HEK293 (cell line): ENCODE results near the gene IRS1.

Source experiments
- CTCF ChIA-PET: fragments of 350-600 bp; formaldehyde crosslinking; extraction: SDS; loops from one replicate; lab custom pipeline; 2021; ENCODE audit warnings: antibody characterized with exemption; lab: Yijun Ruan, JAX
- POLR2A ChIA-PET: fragments of 300-600 bp; formaldehyde crosslinking; extraction: SDS; loops from one replicate; lab custom pipeline; 2020; ENCODE audit warnings: antibody characterized with exemption, inconsistent platforms; lab: Yijun Ruan, JAX
- H3K27ac ChIP-seq: fragments of 200-500 bp; sonication (Bioruptor generic); 2 replicates; pipeline ENCODE4 v1.5.1; 2014; ENCODE audit warnings: low read depth, low read length, control low read depth, inconsistent platforms; ENCODE audit errors: extremely low read depth
- H3K36me3 ChIP-seq, 2 experiments: fragments of 200-500 bp in 1 of 2; sonication (Bioruptor generic) in 1 of 2; 1 replicate in 1 of 2; 2 replicates in 1 of 2; pipeline ENCODE4 v1.5.1; 2014 to 2017; ENCODE audit warnings: inconsistent platforms in 2 of 2, low read length in 2 of 2; ENCODE audit not compliant: control insufficient read depth in 2 of 2, insufficient read depth in 1 of 2
- H3K4me1 ChIP-seq: fragments of 200-500 bp; sonication (Bioruptor generic); 2 replicates; pipeline ENCODE4 v1.5.1; 2014; ENCODE audit warnings: mild to moderate bottlenecking, low read length, inconsistent platforms; ENCODE audit not compliant: control insufficient read depth, insufficient read depth
- H3K4me3 ChIP-seq: 2 replicates; pipeline ENCODE4 v1.5.1; 2011; ENCODE audit warnings: low read depth, mild to moderate bottlenecking, control low read depth, low read length, moderate library complexity
- H3K9me3 ChIP-seq: fragments of 200-500 bp; sonication (Bioruptor generic); 2 replicates; pipeline ENCODE4 v1.5.1; 2014; ENCODE audit warnings: low read depth, low read length, inconsistent platforms; ENCODE audit not compliant: control insufficient read depth, insufficient read depth
- IKZF3 ChIP-seq: fragments of 450-650 bp; IDR thresholded peaks from 2 replicates; pipeline ENCODE4 v1.5.0; 2018; ENCODE audit warnings: missing biosample characterization, mild to moderate bottlenecking, missing genetic modification characterization, moderate library complexity
- MEIS1 ChIP-seq: sonication (generic); formaldehyde crosslinking; IDR thresholded peaks from 2 replicates; pipeline ENCODE4 v1.8.1; 2022; ENCODE audit warnings: missing genetic modification reagents, mild to moderate bottlenecking, borderline replicate concordance
- TCF7L2 ChIP-seq: IDR thresholded peaks from 2 replicates; pipeline ENCODE4 v1.6.1; 2011; ENCODE audit warnings: low read depth, mild to moderate bottlenecking, inconsistent platforms, low read length, moderate library complexity, borderline replicate concordance
- TRIM28 ChIP-seq: IDR thresholded peaks from 2 replicates; pipeline ENCODE4 v1.6.1; 2011; ENCODE audit warnings: low read length, control low read depth, borderline replicate concordance
- WT1 ChIP-seq: fragments of 450-650 bp; formaldehyde crosslinking; IDR thresholded peaks from 2 replicates; pipeline ENCODE4 v1.5.1; 2016; ENCODE audit warnings: missing biosample characterization, missing genetic modification characterization
- ZNF10 ChIP-seq: fragments of 450-650 bp; formaldehyde crosslinking; IDR thresholded peaks from 2 replicates; pipeline ENCODE4 v1.5.1; 2017; ENCODE audit warnings: missing biosample characterization, missing genetic modification characterization
- ZNF2 ChIP-seq: fragments of 450-650 bp; formaldehyde crosslinking; IDR thresholded peaks from 2 replicates; pipeline ENCODE4 v1.5.1; 2016; ENCODE audit warnings: missing biosample characterization, missing genetic modification characterization
- ZNF26 ChIP-seq: fragments of 450-650 bp; formaldehyde crosslinking; IDR thresholded peaks from 2 replicates; pipeline ENCODE4 v1.5.1; 2016; ENCODE audit warnings: missing biosample characterization, missing genetic modification characterization
- ZNF292 ChIP-seq: fragments of 450-650 bp; formaldehyde crosslinking; IDR thresholded peaks from 2 replicates; pipeline ENCODE4 v1.5.1; 2016; ENCODE audit warnings: low read depth, missing biosample characterization, missing genetic modification characterization, borderline replicate concordance
- ZNF354C ChIP-seq: fragments of 450-650 bp; formaldehyde crosslinking; IDR thresholded peaks from 2 replicates; pipeline ENCODE4 v1.5.1; 2016; ENCODE audit warnings: missing biosample characterization, missing genetic modification characterization, low read depth, borderline replicate concordance
- ZNF398 ChIP-seq: fragments of 450-650 bp; formaldehyde crosslinking; IDR thresholded peaks from 2 replicates; pipeline ENCODE4 v1.5.1; 2017; ENCODE audit warnings: missing biosample characterization, missing genetic modification characterization
- ZNF433 ChIP-seq: fragments of 450-650 bp; formaldehyde crosslinking; IDR thresholded peaks from 2 replicates; pipeline ENCODE4 v1.5.1; 2016; ENCODE audit warnings: missing biosample characterization, missing genetic modification characterization, low read depth
- ZNF48 ChIP-seq: fragments of 450-650 bp; formaldehyde crosslinking; IDR thresholded peaks from 2 replicates; pipeline ENCODE4 v1.5.1; 2016; ENCODE audit warnings: missing biosample characterization, missing genetic modification characterization
- ZNF521 ChIP-seq: fragments of 450-650 bp; formaldehyde crosslinking; IDR thresholded peaks from 2 replicates; pipeline ENCODE4 v1.5.1; 2017; ENCODE audit warnings: missing biosample characterization, mild to moderate bottlenecking, missing genetic modification characterization
- ZNF670 ChIP-seq: fragments of 450-650 bp; formaldehyde crosslinking; IDR thresholded peaks from 2 replicates; pipeline ENCODE4 v1.5.1; 2016; ENCODE audit warnings: missing biosample characterization, missing genetic modification characterization, low read depth
- ZSCAN16 ChIP-seq: fragments of 450-650 bp; formaldehyde crosslinking; IDR thresholded peaks from 2 replicates; pipeline ENCODE4 v1.5.1; 2016; ENCODE audit warnings: missing biosample characterization, missing genetic modification characterization
- TF ChIP-seq, protein P1 (sequence below): fragments of 450-650 bp; formaldehyde crosslinking; conservative IDR thresholded peaks from 2 replicates; pipeline ENCODE4 v1.5.1; 2016; ENCODE audit warnings: low read depth, missing biosample characterization, missing genetic modification characterization
- TF ChIP-seq, protein P2 (sequence below): fragments of 450-650 bp; formaldehyde crosslinking; IDR thresholded peaks from 2 replicates; pipeline ENCODE4 v1.5.1; 2016; ENCODE audit warnings: missing biosample characterization, missing genetic modification characterization
- TF ChIP-seq, protein P3 (sequence below): fragments of 450-650 bp; formaldehyde crosslinking; IDR thresholded peaks from 2 replicates; pipeline ENCODE4 v1.5.1; 2016; ENCODE audit warnings: missing biosample characterization, missing genetic modification characterization

IRS1 gene

GRCh38 chr2:226740039-226740648, 59.5 kb downstream of the IRS1 start (continued):
- 0 out of 2 replicates have a peak, but pooled peaks have one; percentile 21 for TF ChIP-seq IKZF3 (tag by site-specific recombination)
- TF ChIP-seq WT1 (tag by site-specific recombination), result no peak
- TF ChIP-seq, protein P1, sequence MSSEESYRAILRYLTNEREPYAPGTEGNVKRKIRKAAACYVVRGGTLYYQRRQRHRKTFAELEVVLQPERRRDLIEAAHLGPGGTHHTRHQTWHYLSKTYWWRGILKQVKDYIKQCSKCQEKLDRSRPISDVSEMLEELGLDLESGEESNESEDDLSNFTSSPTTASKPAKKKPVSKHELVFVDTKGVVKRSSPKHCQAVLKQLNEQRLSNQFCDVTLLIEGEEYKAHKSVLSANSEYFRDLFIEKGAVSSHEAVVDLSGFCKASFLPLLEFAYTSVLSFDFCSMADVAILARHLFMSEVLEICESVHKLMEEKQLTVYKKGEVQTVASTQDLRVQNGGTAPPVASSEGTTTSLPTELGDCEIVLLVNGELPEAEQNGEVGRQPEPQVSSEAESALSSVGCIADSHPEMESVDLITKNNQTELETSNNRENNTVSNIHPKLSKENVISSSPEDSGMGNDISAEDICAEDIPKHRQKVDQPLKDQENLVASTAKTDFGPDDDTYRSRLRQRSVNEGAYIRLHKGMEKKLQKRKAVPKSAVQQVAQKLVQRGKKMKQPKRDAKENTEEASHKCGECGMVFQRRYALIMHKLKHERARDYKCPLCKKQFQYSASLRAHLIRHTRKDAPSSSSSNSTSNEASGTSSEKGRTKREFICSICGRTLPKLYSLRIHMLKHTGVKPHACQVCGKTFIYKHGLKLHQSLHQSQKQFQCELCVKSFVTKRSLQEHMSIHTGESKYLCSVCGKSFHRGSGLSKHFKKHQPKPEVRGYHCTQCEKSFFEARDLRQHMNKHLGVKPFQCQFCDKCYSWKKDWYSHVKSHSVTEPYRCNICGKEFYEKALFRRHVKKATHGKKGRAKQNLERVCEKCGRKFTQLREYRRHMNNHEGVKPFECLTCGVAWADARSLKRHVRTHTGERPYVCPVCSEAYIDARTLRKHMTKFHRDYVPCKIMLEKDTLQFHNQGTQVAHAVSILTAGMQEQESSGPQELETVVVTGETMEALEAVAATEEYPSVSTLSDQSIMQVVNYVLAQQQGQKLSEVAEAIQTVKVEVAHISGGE (tag by site-specific recombination), result no peak
- no peak for TF ChIP-seq ZNF10 (tag by site-specific recombination)
- TF ChIP-seq ZNF292, result no peak
- no peak for TF ChIP-seq ZNF433 (tag by site-specific recombination)
- TF ChIP-seq ZNF2 (tag by site-specific recombination), result no peak
- no peak for TF ChIP-seq ZNF354C (tag by site-specific recombination)
- no peak for TF ChIP-seq ZNF670
- TF ChIP-seq, protein P2, sequence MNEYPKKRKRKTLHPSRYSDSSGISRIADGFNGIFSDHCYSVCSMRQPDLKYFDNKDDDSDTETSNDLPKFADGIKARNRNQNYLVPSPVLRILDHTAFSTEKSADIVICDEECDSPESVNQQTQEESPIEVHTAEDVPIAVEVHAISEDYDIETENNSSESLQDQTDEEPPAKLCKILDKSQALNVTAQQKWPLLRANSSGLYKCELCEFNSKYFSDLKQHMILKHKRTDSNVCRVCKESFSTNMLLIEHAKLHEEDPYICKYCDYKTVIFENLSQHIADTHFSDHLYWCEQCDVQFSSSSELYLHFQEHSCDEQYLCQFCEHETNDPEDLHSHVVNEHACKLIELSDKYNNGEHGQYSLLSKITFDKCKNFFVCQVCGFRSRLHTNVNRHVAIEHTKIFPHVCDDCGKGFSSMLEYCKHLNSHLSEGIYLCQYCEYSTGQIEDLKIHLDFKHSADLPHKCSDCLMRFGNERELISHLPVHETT (tag by site-specific recombination), result peak; percentile 80; the same call in 1 of the 2 replicates
- TF ChIP-seq ZNF26 (tag by site-specific recombination), result no peak

- POLR2A ChIA-PET, result no interaction called here
- Histone ChIP-seq H3K4me3 (no peak overlapping the region), H3K36me3 (peaks cover 0 to 4% of the 10 kb centered on the region in 2 experiments; a peak in 1 of 3 replicates), H3K9me3 (no peaks in the 10 kb centered on the region), H3K27ac (no peak overlapping the region), H3K4me1 (peaks cover 9% of the 10 kb centered on the region)
- CTCF ChIA-PET, result interaction anchor here (0.6 kb wide), 1 partner anchor 563 kb away, joined by 3 read pairs; no protein-coding TSS in a partner anchor
- TF ChIP-seq MEIS1 (CRISPR knock-in tag) (no peak), ZNF398 (tag by site-specific recombination) (no peak), TCF7L2 (no peak), TRIM28 (no peak), ZSCAN16 (tag by site-specific recombination) (no peak), ZNF48 (tag by site-specific recombination) (no peak), ZNF521 (no peak)
- TF ChIP-seq, protein P3, sequence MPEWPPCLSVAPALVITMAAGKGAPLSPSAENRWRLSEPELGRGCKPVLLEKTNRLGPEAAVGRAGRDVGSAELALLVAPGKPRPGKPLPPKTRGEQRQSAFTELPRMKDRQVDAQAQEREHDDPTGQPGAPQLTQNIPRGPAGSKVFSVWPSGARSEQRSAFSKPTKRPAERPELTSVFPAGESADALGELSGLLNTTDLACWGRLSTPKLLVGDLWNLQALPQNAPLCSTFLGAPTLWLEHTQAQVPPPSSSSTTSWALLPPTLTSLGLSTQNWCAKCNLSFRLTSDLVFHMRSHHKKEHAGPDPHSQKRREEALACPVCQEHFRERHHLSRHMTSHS (tag by site-specific recombination), result no peak
These were observed 60.0 kb downstream of the IRS1 start for GRCh38 chr2:226739545-226740030.
